GM12892 (cell line): ENCODE results near the gene ARL15.

Source experiments
- DNase-seq: peaks from one replicate; pipeline ENCODE4 v3.0.0; 2011; ENCODE audit not compliant: insufficient read length
- FAIRE-seq: peaks from 2 replicates; lab custom pipeline; 2011; peaks lifted over from hg19 to GRCh38; lab: Jason Lieb, UNC
- POLR2A ChIP-seq: IDR thresholded peaks from 2 replicates; pipeline ENCODE4 v1.6.1; 2011; ENCODE audit warnings: low read depth, low read length, control low read depth
- POLR2AphosphoS5 ChIP-seq: IDR thresholded peaks from 2 replicates; pipeline ENCODE4 v1.6.1; 2011; ENCODE audit warnings: low read depth, low read length, control low read depth
- TAF1 ChIP-seq: IDR thresholded peaks from 2 replicates; pipeline ENCODE4 v1.6.1; 2011; ENCODE audit warnings: low read depth, mild to moderate bottlenecking, control low read depth, low read length, borderline replicate concordance

Gene ARL15

GRCh38 chr5:54090495-54091120 lies 219.8 kb downstream of the ARL15 start:
- TF ChIP-seq POLR2AphosphoS5, result no peak
- TF ChIP-seq TAF1, result no peak
- no peak for TF ChIP-seq POLR2A
- no peak for DNase-seq
- FAIRE-seq, result no peak

- DNase-seq, result no peak
- TF ChIP-seq POLR2A, result no peak
- FAIRE-seq, result no peak
Measured at GRCh38 chr5:54088081-54088480, 222.3 kb downstream of the ARL15 start.

GRCh38 chr5:54087436-54087835 lies 222.9 kb downstream of the ARL15 start:
- FAIRE-seq, result no peak
- no peak for DNase-seq
- TF ChIP-seq TAF1, result no peak
- no peak for TF ChIP-seq POLR2A
- TF ChIP-seq POLR2AphosphoS5, result no peak

GRCh38 chr5:54086191-54086590 lies 224.2 kb downstream of the ARL15 start:
- no peak for FAIRE-seq
- TF ChIP-seq POLR2AphosphoS5 (no peak), TAF1 (no peak), POLR2A (no peak)
- DNase-seq, result no peak

GRCh38 chr5:54084696-54085095 lies 225.7 kb downstream of the ARL15 start:
- TF ChIP-seq TAF1, result no peak
- no peak for TF ChIP-seq POLR2AphosphoS5
- no peak for TF ChIP-seq POLR2A
- DNase-seq (no peak), FAIRE-seq (no peak)

GRCh38 chr5:54083851-54084250 lies 226.5 kb downstream of the ARL15 start:
- DNase-seq, result no peak
- FAIRE-seq, result no peak
- TF ChIP-seq TAF1 (no peak), POLR2AphosphoS5 (no peak), POLR2A (no peak)

- TF ChIP-seq POLR2AphosphoS5 (no peak), TAF1 (no peak), POLR2A (no peak)
- DNase-seq, result no peak
- FAIRE-seq, result no peak
Measured at GRCh38 chr5:54083245-54083644, 227.1 kb downstream of the ARL15 start.

GRCh38 chr5:54081415-54081814 lies 229.0 kb downstream of the ARL15 start:
- TF ChIP-seq POLR2A (no peak), POLR2AphosphoS5 (no peak), TAF1 (no peak)
- FAIRE-seq, result no peak
- no peak for DNase-seq

GRCh38 chr5:54080831-54081230 lies 229.5 kb downstream of the ARL15 start:
- FAIRE-seq, result no peak
- TF ChIP-seq POLR2AphosphoS5 (no peak), POLR2A (no peak), TAF1 (no peak)
- DNase-seq, result no peak

- TF ChIP-seq POLR2AphosphoS5 (no peak), POLR2A (no peak), TAF1 (no peak)
- DNase-seq, result no peak
- no peak for FAIRE-seq
Measured at GRCh38 chr5:54073735-54074134, 236.6 kb downstream of the ARL15 start.

- no peak for DNase-seq
- FAIRE-seq, result no peak
- no peak for TF ChIP-seq POLR2AphosphoS5
- no peak for TF ChIP-seq TAF1
- TF ChIP-seq POLR2A, result no peak
Measured at GRCh38 chr5:54073131-54073530, 237.2 kb downstream of the ARL15 start.

GRCh38 chr5:54066433-54066832 lies 243.9 kb downstream of the ARL15 start:
- no peak for TF ChIP-seq POLR2A
- TF ChIP-seq TAF1, result no peak
- no peak for TF ChIP-seq POLR2AphosphoS5
- no peak for DNase-seq
- FAIRE-seq, result no peak

- DNase-seq (no peak), FAIRE-seq (no peak)
- TF ChIP-seq POLR2A (no peak), TAF1 (no peak), POLR2AphosphoS5 (no peak)
Measured at GRCh38 chr5:54063817-54064216, 246.6 kb downstream of the ARL15 start.
